ENCODE measurements around the gene TMPRSS6. TPM values are rescaled to one million over a fixed set of nuclear protein-coding genes. Genes with fewer than 3 reads are reported as not detected.

The TMPRSS6 gene
- total RNA-seq, 1 experiment from 2014 or later = 0.04 TPM

GRCh38 chr22:37123649-37124048 is 14.1 kb upstream of the TMPRSS6 start:
- Histone ChIP-seq H2AFZ (ENCODE audit: low read length) (no peak overlapping the region), H3K36me3 (ENCODE audit: low read depth, low read length) (no peaks in the 10 kb centered on the region), H3F3A (ENCODE audit: low read length, unreplicated experiment) (no peaks in the 10 kb centered on the region), H3K4me1 (ENCODE audit: insufficient read depth, low read length) (peaks cover 10% of the 10 kb centered on the region), H3K9me2 (replicated peaks; ENCODE audit: low read length) (no peaks in the 10 kb centered on the region), H4K20me1 (ENCODE audit: low read length) (no peaks in the 10 kb centered on the region), H3K9me3 (ENCODE audit: low read length) (no peaks in the 10 kb centered on the region), H3K4me2 (ENCODE audit: low read length) (no peak overlapping the region), H3K79me2 (ENCODE audit: low read length) (no peaks in the 10 kb centered on the region), H3K27ac (ENCODE audit: low read length) (no peak overlapping the region), H3K27me3 (ENCODE audit: low read length) (no peaks in the 10 kb centered on the region), H3K9ac (ENCODE audit: low read length) (no peak overlapping the region), H3K4me3 (ENCODE audit: low read length) (no peak overlapping the region)
- ATAC-seq (no peak), DNase-seq (no peak)
- TF ChIP-seq EZH2 (IDR thresholded peaks at IDR 0.05; ENCODE audit: low read length, unreplicated experiment) (no peak), CTCF (conservative IDR thresholded peaks at IDR 0.05; ENCODE audit: low read depth, low read length) (no peak), EZH2phosphoT487 (IDR thresholded peaks at IDR 0.05; ENCODE audit: borderline replicate concordance, low read length) (no peak)
- intact Hi-C loops (cut with micrococcal nuclease) = no loop called here
- ChIA-PET POLR2A (ENCODE audit: unreplicated experiment) (no interaction called here), CTCF (no interaction called here)
- BruUV-seq (replicated peaks) = no TSS peak

- no peaks in the 10 kb centered on the region for H3K36me3 ChIP-seq (ENCODE audit: low read depth, low read length)
- 0 out of 2 replicates have a peak overlapping the region, but pooled peaks have one; percentile 48 for H3K4me2 ChIP-seq (ENCODE audit: low read length)
- BruUV-seq (replicated peaks) = no TSS peak
- H3K4me3 ChIP-seq (ENCODE audit: low read length) = no peak overlapping the region
- POLR2A ChIA-PET (ENCODE audit: unreplicated experiment) = no interaction called here
- CTCF ChIA-PET = no interaction called here
- intact Hi-C loops (cut with micrococcal nuclease) = no loop called here
- H3K9ac ChIP-seq (ENCODE audit: low read length) = no peak overlapping the region
- H4K20me1 ChIP-seq (ENCODE audit: low read length) = no peaks in the 10 kb centered on the region
- H3K9me3 ChIP-seq (ENCODE audit: low read length) = no peaks in the 10 kb centered on the region
- H3K27ac ChIP-seq (ENCODE audit: low read length) = no peak overlapping the region
- H3K79me2 ChIP-seq (ENCODE audit: low read length) = no peaks in the 10 kb centered on the region
- H3K27me3 ChIP-seq (ENCODE audit: low read length) = no peaks in the 10 kb centered on the region
- TF ChIP-seq EZH2 (IDR thresholded peaks at IDR 0.05; ENCODE audit: low read length, unreplicated experiment) (no peak), EZH2phosphoT487 (IDR thresholded peaks at IDR 0.05; ENCODE audit: borderline replicate concordance, low read length) (no peak), CTCF (conservative IDR thresholded peaks at IDR 0.05; ENCODE audit: low read depth, low read length) (no peak)
- H2AFZ ChIP-seq (ENCODE audit: low read length) = no peak overlapping the region; the same call in 1 of the 2 replicates
- ATAC-seq = no peak
- no peak for DNase-seq
- no peaks in the 10 kb centered on the region for H3F3A ChIP-seq (ENCODE audit: low read length, unreplicated experiment)
- H3K9me2 ChIP-seq (replicated peaks; ENCODE audit: low read length) = no peaks in the 10 kb centered on the region
- peaks cover 10% of the 10 kb centered on the region for H3K4me1 ChIP-seq (ENCODE audit: insufficient read depth, low read length)
Observed at GRCh38 chr22:37122598-37123180, 13.2 kb upstream of the TMPRSS6 start.

- peak overlapping the region; percentile 74 for H2AFZ ChIP-seq (ENCODE audit: low read length)
Observed at GRCh38 chr22:37121887-37122591, 12.5 kb upstream of the TMPRSS6 start.

More at GRCh38 chr22:37121887-37122591, 12.5 kb upstream of the TMPRSS6 start:
- DNase-seq (peak; percentile 56), ATAC-seq (peak; percentile 69)
- BruUV-seq (replicated peaks) = no TSS peak
- no peak overlapping the region for H3K27ac ChIP-seq (ENCODE audit: low read length)
- no peaks in the 10 kb centered on the region for H3K9me2 ChIP-seq (replicated peaks; ENCODE audit: low read length)
- H3K36me3 ChIP-seq (ENCODE audit: low read depth, low read length) = no peaks in the 10 kb centered on the region
- intact Hi-C loops (cut with micrococcal nuclease) = no loop called here
- no peaks in the 10 kb centered on the region for H3K9me3 ChIP-seq (ENCODE audit: low read length)
- peak overlapping the region; percentile 48 for H3K4me2 ChIP-seq (ENCODE audit: low read length)
- no peaks in the 10 kb centered on the region for H4K20me1 ChIP-seq (ENCODE audit: low read length)
- no peaks in the 10 kb centered on the region for H3K79me2 ChIP-seq (ENCODE audit: low read length)
- no peaks in the 10 kb centered on the region for H3F3A ChIP-seq (ENCODE audit: low read length, unreplicated experiment)
- H3K4me3 ChIP-seq (ENCODE audit: low read length) = no peak overlapping the region
- H3K27me3 ChIP-seq (ENCODE audit: low read length) = no peaks in the 10 kb centered on the region
- no peak for TF ChIP-seq EZH2phosphoT487 (IDR thresholded peaks at IDR 0.05; ENCODE audit: borderline replicate concordance, low read length)
- no peak for TF ChIP-seq CTCF (conservative IDR thresholded peaks at IDR 0.05; ENCODE audit: low read depth, low read length)
- TF ChIP-seq EZH2 (IDR thresholded peaks at IDR 0.05; ENCODE audit: low read length, unreplicated experiment) = no peak
- ChIA-PET POLR2A (ENCODE audit: unreplicated experiment) (no interaction called here), CTCF (no interaction called here)
- H3K9ac ChIP-seq (ENCODE audit: low read length) = no peak overlapping the region
- H3K4me1 ChIP-seq (ENCODE audit: insufficient read depth, low read length) = peaks cover 10% of the 10 kb centered on the region
